ENCODE results near the gene XRCC1.

DNA sequence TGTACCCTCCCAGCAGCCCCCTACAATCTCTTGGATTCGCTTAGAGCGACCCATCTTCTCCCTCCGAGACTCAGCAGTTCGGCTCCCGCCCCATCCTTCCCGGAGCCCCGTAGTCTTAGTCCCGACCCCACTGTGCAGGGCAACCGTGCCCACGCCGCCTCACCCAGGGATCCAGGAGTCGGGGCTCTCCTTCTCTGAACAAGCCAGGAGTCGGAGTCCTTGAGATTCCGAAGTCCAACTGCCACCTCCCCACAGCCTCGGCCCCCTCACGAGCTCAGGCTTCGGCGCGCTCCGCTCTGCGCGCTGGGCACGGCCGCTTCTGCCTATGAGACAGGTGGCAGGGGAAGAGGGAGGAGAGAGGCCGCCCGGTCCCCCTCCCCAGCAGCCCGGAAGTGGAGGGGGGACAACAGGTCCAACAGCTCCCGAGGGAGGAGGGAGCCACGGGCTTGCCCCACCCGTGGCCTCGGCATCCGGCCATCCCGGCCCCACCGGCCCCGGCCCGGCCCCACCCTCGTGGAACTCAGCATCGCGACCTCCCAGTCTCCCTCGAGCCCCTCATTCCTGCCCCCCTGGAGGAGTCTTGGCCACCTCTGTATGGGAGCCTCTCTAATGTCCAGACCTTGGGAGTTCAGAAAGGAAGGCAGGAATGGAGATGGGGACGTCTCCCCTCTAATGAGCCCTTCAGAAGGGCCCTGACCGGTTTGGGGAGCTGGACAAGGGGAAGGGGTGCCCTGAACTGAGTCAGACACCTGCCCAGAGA lies 70.7 kb downstream of the XRCC1 start, which contains the start of gene PHLDB3:
- TF ChIP-seq, protein P1, sequence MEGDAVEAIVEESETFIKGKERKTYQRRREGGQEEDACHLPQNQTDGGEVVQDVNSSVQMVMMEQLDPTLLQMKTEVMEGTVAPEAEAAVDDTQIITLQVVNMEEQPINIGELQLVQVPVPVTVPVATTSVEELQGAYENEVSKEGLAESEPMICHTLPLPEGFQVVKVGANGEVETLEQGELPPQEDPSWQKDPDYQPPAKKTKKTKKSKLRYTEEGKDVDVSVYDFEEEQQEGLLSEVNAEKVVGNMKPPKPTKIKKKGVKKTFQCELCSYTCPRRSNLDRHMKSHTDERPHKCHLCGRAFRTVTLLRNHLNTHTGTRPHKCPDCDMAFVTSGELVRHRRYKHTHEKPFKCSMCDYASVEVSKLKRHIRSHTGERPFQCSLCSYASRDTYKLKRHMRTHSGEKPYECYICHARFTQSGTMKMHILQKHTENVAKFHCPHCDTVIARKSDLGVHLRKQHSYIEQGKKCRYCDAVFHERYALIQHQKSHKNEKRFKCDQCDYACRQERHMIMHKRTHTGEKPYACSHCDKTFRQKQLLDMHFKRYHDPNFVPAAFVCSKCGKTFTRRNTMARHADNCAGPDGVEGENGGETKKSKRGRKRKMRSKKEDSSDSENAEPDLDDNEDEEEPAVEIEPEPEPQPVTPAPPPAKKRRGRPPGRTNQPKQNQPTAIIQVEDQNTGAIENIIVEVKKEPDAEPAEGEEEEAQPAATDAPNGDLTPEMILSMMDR (IDR thresholded peaks at IDR 0.05; ENCODE audit: borderline replicate concordance, extremely low read depth, low read length, poor library complexity, severe bottlenecking), result no peak
- TF ChIP-seq EZH2 (IDR thresholded peaks at IDR 0.05; ENCODE audit: borderline replicate concordance, low read depth, low read length, severe bottlenecking), result no peak
